K562 (cell line): ENCODE data around the gene TMPRSS7. TPM values are rescaled to one million over a fixed set of nuclear protein-coding genes. Genes with fewer than 3 reads are reported as not detected.

Experiments used
- ATAC-seq: fragments of 200-7000 bp; cut with Tn5 transposase; 3 replicates; pipeline ENCODE4 v1.9.1; 2020; ENCODE audit warnings: moderate library complexity
- BruUV-seq: library from RNA; stranded (reverse); fragments of 400-500 nt; replicated peaks from 2 replicates; lab custom pipeline; 2021; lab: Mats Ljungman, UMichigan
- CTCF ChIA-PET: fragments of 300-600 bp; formaldehyde crosslinking; extraction: SDS; loops from one replicate; lab custom pipeline; 2021; ENCODE audit warnings: low intra/inter-chr PET ratio; lab: Yijun Ruan, JAX
- POLR2A ChIA-PET: fragments of 300-600, 350-650 bp; sonication (Branson Sonifier 250); formaldehyde crosslinking; extraction: SDS; loops from one replicate; lab custom pipeline; 2021; ENCODE audit warnings: antibody characterized with exemption, inconsistent platforms; lab: Yijun Ruan, JAX
- DNase-seq, 4 experiments: peaks; one replicate each; pipeline versions ENCODE4 v3.0.0 to v3.0.0-alpha.2; 2011 to 2018; ENCODE audit warnings: low spot score in 3 of 4, mixed read lengths in 3 of 4; ENCODE audit errors: extremely low read depth in 1 of 4
- FAIRE-seq: peaks from 2 replicates; lab custom pipeline; 2011; peaks lifted over from hg19 to GRCh38; lab: Jason Lieb, UNC
- H2AFZ ChIP-seq: 2 replicates; pipeline ENCODE4 v1.6.0; 2011; ENCODE audit warnings: low read depth, low read length, control low read depth, inconsistent platforms
- H3K27ac ChIP-seq: fragments of 200-600 bp; 3 replicates; pipeline ENCODE4 v1.8.0; 2011; ENCODE audit warnings: low read depth, mild to moderate bottlenecking, control low read depth, inconsistent platforms, low read length, moderate library complexity, mixed read lengths; ENCODE audit errors: extremely low read depth
- H3K27me3 ChIP-seq, 2 experiments: fragments of 300-600 bp in 1 of 2; 2 replicates in 1 of 2; 3 replicates in 1 of 2; pipeline versions ENCODE4 v1.6.0 to v1.8.0; 2011; ENCODE audit warnings: inconsistent platforms in 2 of 2, low read length in 2 of 2, mild to moderate bottlenecking in 1 of 2, mixed read lengths in 1 of 2, moderate library complexity in 1 of 2; ENCODE audit not compliant: control insufficient read depth in 2 of 2, insufficient read depth in 2 of 2
- H3K36me3 ChIP-seq: fragments of 300-600 bp; 3 replicates; pipeline ENCODE4 v1.8.0; 2011; ENCODE audit warnings: mild to moderate bottlenecking, low read length, inconsistent platforms; ENCODE audit not compliant: control insufficient read depth, insufficient read depth
- H3K4me1 ChIP-seq, 2 experiments: fragments of 200-600 bp in 1 of 2; replicated peaks in 1 of 2; 2 replicates in 1 of 2; 3 replicates in 1 of 2; pipeline versions ENCODE4 v1.5.1 to v1.8.0; 2011; ENCODE audit warnings: inconsistent platforms in 2 of 2, low read length in 2 of 2, mild to moderate bottlenecking in 1 of 2, mixed read lengths in 1 of 2, moderate library complexity in 1 of 2; ENCODE audit not compliant: control insufficient read depth in 2 of 2, insufficient read depth in 2 of 2
- H3K4me2 ChIP-seq: 2 replicates; pipeline ENCODE4 v1.6.1; 2011; ENCODE audit warnings: low read length, control low read depth, inconsistent platforms, mixed read lengths; ENCODE audit not compliant: insufficient read depth
- H3K4me3 ChIP-seq: fragments of 200-600 bp; sonication (generic), shearing (Covaris generic); 2 replicates; pipeline ENCODE4 v1.5.1; 2016; ENCODE audit warnings: control low read depth, inconsistent platforms
- H3K79me2 ChIP-seq: fragments of 200-600 bp; 3 replicates; pipeline ENCODE4 v1.8.0; 2011; ENCODE audit warnings: low read length, inconsistent platforms; ENCODE audit not compliant: control insufficient read depth, insufficient read depth
- H3K9ac ChIP-seq, 2 experiments: 2 replicates each; pipeline versions ENCODE4 v1.6.0 to v1.6.1; 2011; ENCODE audit warnings: low read depth in 2 of 2, low read length in 2 of 2, control low read depth in 1 of 2, inconsistent platforms in 1 of 2, mild to moderate bottlenecking in 1 of 2, mixed read lengths in 1 of 2; ENCODE audit not compliant: insufficient read depth in 1 of 2
- H3K9me1 ChIP-seq: one replicate; pipeline ENCODE4 v1.6.0; 2011; ENCODE audit warnings: inconsistent platforms, mild to moderate bottlenecking, low read length, moderate library complexity; ENCODE audit not compliant: control insufficient read depth, insufficient read depth
- H3K9me3 ChIP-seq: replicated peaks from 2 replicates; pipeline ENCODE4 v1.5.1; 2011; ENCODE audit warnings: low read depth, low read length, inconsistent platforms; ENCODE audit not compliant: control insufficient read depth, insufficient read depth
- H4K20me1 ChIP-seq: replicated peaks from 2 replicates; pipeline ENCODE4 v1.6.1; 2011; ENCODE audit warnings: low read length, inconsistent platforms, mixed read lengths; ENCODE audit not compliant: control insufficient read depth, insufficient read depth
- CBX2 ChIP-seq: fragments of 200-600 bp; sonication (generic); IDR thresholded peaks from one replicate; pipeline ENCODE4 v1.6.1; 2012; ENCODE audit warnings: mild to moderate bottlenecking, low read length, inconsistent platforms; ENCODE audit not compliant: insufficient read depth, poor library complexity, severe bottlenecking
- HMG20B ChIP-seq: fragments of 250-450 bp; sonication (Bioruptor Pico); IDR thresholded peaks from 2 replicates; pipeline ENCODE4 v1.5.0; 2021; ENCODE audit warnings: mild to moderate bottlenecking
- JUNB ChIP-seq: fragments of 450-650 bp; formaldehyde crosslinking; conservative IDR thresholded peaks from 2 replicates; pipeline ENCODE4 v1.4.0; 2020; ENCODE audit warnings: mild to moderate bottlenecking
- OTX1 ChIP-seq: fragments of 450-650 bp; formaldehyde crosslinking; IDR thresholded peaks from 2 replicates; pipeline ENCODE4 v1.4.0; 2022; ENCODE audit warnings: mild to moderate bottlenecking
- RBM14 ChIP-seq: fragments of 200-400 bp; formaldehyde crosslinking; IDR thresholded peaks from 2 replicates; pipeline ENCODE4 v1.6.1; 2018; ENCODE audit warnings: low read depth, mild to moderate bottlenecking, low read length, moderate library complexity, borderline replicate concordance; ENCODE audit not compliant: insufficient read depth
- XRCC5 ChIP-seq: fragments of 200-400 bp; formaldehyde crosslinking; IDR thresholded peaks from 2 replicates; pipeline ENCODE4 v1.6.1; 2017; ENCODE audit warnings: low read depth, mild to moderate bottlenecking, low read length
- ZNF184 ChIP-seq: sonication (generic); formaldehyde crosslinking; IDR thresholded peaks from 2 replicates; pipeline ENCODE4 v1.5.0; 2020; ENCODE audit warnings: missing genetic modification reagents
- ZNF696 ChIP-seq: fragments of 250-450 bp; sonication (Bioruptor Pico); conservative IDR thresholded peaks from 2 replicates; pipeline ENCODE4 v1.4.0; 2020; ENCODE audit warnings: mild to moderate bottlenecking, moderate library complexity
- ZNF766 ChIP-seq: fragments of 200-800 bp; sonication (Bioruptor generic); conservative IDR thresholded peaks from 2 replicates; pipeline ENCODE4 v1.6.1; 2016; ENCODE audit warnings: missing genetic modification characterization, missing compliant biosample characterization
- WGBS: fragments of 100-300 bp; shearing (Covaris generic); methylation state at CpG from one replicate; pipeline ENCODE4 v1.1.6; 2016; ENCODE audit warnings: low coverage, mixed read lengths; ENCODE audit not compliant: insufficient coverage; ENCODE audit errors: missing lambda C conversion rate; 5-methylcytosine and 5-hydroxymethylcytosine counted together
- in situ Hi-C: fragments of 300-500 bp; cut with MboI; formaldehyde crosslinking; loops from 4 replicates; pipeline ENCODE4 v1.15.0; 2018; ENCODE audit warnings: inconsistent platforms, mixed read lengths
- intact Hi-C: fragments of 100-400 bp; cut with micrococcal nuclease; formaldehyde crosslinking; loops from 2 replicates; pipeline ENCODE4 v1.14.2; 2022
- polyA plus RNA-seq, 8 experiments: library from polyadenylated mRNA; depleted of rRNA in 4 of 8; stranded (reverse) in 5 of 8; unstranded in 3 of 8; fragments of >200 nt; fragmentation: Nextera tagmentation in 2 of 8; fragmentation: Illumina TruSeq in 1 of 8; extraction: Ambion mirVana in 2 of 8; extraction: Trizol in 1 of 8; gene quantifications; 2 replicates each; pipeline versions ENCODE4 v1.2.1 to v1.2.3, GENCODE V29; 2011 to 2014; ENCODE audit warnings: inconsistent platforms in 1 of 8, missing spikeins in 1 of 8
- total RNA-seq, 7 experiments: library from RNA; depleted of rRNA in 6 of 7; stranded (reverse); fragments of >200 nt in 6 of 7; fragmentation: Illumina TruSeq in 2 of 7; extraction: Trizol in 2 of 7; gene quantifications; 2 replicates each; pipeline versions ENCODE4 v1.2.1 to v1.2.3, GENCODE V29; 2011 to 2021; ENCODE audit warnings: low replicate concordance in 1 of 7
- TF ChIP-seq, protein P1 (sequence below), 2 experiments: fragments of 450-650 bp; IDR thresholded peaks; 2 replicates each; pipeline ENCODE4 v1.6.1; 2018; ENCODE audit warnings: mild to moderate bottlenecking in 2 of 2, low read depth in 1 of 2; ENCODE audit not compliant: partially characterized antibody in 2 of 2
- TF ChIP-seq, protein P2 (sequence below), 2 experiments: fragments of 450-650 bp in 1 of 2; sonication (generic) in 1 of 2; formaldehyde crosslinking; conservative IDR thresholded peaks; 2 replicates each; pipeline versions ENCODE4 v1.4.0 to v1.8.1; 2020 to 2022; ENCODE audit warnings: mild to moderate bottlenecking in 1 of 2, missing genetic modification reagents in 1 of 2
- TF ChIP-seq, protein P3 (sequence below): sonication (generic); formaldehyde crosslinking; IDR thresholded peaks from 2 replicates; pipeline ENCODE4 v1.5.0; 2020; ENCODE audit warnings: missing genetic modification reagents

Gene TMPRSS7
- total and polyA plus RNA-seq, 9 of the 15 experiments (the other 6 are each of a cell fraction or from before 2014, with no cell fraction given), result not detected

DNA sequence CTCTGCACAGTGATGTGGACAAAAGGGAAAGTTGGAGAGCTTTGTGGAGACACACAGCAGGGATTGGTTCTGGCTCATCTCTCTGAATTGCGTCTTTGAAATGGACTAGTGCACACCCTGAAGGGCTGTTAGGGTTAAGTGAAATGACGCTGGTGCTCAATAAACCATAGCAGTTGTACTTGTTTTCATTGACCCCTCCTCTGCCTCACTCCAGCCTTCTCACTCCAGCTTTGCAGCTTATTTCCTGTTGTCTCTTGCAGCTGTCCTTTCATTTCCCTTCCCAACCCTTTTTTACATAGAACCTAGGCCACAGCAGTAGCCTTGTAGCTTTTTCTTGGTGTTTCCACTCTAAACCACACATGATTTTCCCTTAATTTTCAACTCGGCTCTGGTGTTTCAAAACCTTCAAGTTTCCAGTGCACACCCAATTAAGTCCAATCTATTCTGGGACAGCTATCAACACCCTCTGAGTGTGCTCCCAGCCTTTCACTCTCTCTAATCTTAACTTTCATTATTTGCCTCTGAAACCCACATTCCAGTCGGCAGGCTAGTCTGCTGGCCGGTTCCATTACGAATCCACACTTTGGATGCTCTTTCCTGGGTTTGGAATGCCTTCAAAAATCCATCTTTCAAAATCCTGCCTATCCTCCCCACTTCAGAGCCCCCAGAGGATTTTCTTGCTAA, 58.1 kb downstream of the TMPRSS7 start:
- WGBS, result 50% methylated on average over 6 of the region's 6 CpGs
- no peak; the same call in 2 of the 3 replicates for ATAC-seq
- no peak overlapping the region for H2AFZ ChIP-seq
- no peaks in the 10 kb centered on the region for H3K79me2 ChIP-seq
- H3K27ac ChIP-seq, result no peak overlapping the region
- no peaks in the 10 kb centered on the region for H3K27me3 ChIP-seq
- no peak for DNase-seq
- TF ChIP-seq ZNF766 (no peak), XRCC5 (no peak), ZNF696 (CRISPR knock-in tag) (no peak), HMG20B (CRISPR knock-in tag) (no peak), JUNB (CRISPR knock-in tag) (no peak), OTX1 (CRISPR knock-in tag) (no peak), CBX2 (no peak), RBM14 (no peak), ZNF184 (no peak)
- TF ChIP-seq, protein P1, sequence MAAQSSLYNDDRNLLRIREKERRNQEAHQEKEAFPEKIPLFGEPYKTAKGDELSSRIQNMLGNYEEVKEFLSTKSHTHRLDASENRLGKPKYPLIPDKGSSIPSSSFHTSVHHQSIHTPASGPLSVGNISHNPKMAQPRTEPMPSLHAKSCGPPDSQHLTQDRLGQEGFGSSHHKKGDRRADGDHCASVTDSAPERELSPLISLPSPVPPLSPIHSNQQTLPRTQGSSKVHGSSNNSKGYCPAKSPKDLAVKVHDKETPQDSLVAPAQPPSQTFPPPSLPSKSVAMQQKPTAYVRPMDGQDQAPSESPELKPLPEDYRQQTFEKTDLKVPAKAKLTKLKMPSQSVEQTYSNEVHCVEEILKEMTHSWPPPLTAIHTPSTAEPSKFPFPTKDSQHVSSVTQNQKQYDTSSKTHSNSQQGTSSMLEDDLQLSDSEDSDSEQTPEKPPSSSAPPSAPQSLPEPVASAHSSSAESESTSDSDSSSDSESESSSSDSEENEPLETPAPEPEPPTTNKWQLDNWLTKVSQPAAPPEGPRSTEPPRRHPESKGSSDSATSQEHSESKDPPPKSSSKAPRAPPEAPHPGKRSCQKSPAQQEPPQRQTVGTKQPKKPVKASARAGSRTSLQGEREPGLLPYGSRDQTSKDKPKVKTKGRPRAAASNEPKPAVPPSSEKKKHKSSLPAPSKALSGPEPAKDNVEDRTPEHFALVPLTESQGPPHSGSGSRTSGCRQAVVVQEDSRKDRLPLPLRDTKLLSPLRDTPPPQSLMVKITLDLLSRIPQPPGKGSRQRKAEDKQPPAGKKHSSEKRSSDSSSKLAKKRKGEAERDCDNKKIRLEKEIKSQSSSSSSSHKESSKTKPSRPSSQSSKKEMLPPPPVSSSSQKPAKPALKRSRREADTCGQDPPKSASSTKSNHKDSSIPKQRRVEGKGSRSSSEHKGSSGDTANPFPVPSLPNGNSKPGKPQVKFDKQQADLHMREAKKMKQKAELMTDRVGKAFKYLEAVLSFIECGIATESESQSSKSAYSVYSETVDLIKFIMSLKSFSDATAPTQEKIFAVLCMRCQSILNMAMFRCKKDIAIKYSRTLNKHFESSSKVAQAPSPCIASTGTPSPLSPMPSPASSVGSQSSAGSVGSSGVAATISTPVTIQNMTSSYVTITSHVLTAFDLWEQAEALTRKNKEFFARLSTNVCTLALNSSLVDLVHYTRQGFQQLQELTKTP (IDR thresholded peaks at IDR 0.05; ENCODE audit: low read depth in 1 of 2, partially characterized antibody in 2 of 2), result no peak
- TF ChIP-seq, protein P2, sequence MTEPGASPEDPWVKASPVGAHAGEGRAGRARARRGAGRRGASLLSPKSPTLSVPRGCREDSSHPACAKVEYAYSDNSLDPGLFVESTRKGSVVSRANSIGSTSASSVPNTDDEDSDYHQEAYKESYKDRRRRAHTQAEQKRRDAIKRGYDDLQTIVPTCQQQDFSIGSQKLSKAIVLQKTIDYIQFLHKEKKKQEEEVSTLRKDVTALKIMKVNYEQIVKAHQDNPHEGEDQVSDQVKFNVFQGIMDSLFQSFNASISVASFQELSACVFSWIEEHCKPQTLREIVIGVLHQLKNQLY (CRISPR knock-in tag; conservative IDR thresholded peaks at IDR 0.05), result no peak
- TF ChIP-seq, protein P3, sequence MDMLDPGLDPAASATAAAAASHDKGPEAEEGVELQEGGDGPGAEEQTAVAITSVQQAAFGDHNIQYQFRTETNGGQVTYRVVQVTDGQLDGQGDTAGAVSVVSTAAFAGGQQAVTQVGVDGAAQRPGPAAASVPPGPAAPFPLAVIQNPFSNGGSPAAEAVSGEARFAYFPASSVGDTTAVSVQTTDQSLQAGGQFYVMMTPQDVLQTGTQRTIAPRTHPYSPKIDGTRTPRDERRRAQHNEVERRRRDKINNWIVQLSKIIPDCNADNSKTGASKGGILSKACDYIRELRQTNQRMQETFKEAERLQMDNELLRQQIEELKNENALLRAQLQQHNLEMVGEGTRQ (CRISPR knock-in tag), result no peak
- H3K4me2 ChIP-seq, result no peak overlapping the region
- no peak for FAIRE-seq
- no TSS peak for BruUV-seq
- no peak overlapping the region for H3K9ac ChIP-seq
- no peaks in the 10 kb centered on the region for H3K9me1 ChIP-seq
- peaks cover 0 to 5% of the 10 kb centered on the region in 2 experiments; a peak in 2 of 5 replicates for H3K4me1 ChIP-seq
- in situ Hi-C loops (no loop called here), intact Hi-C loops (no loop called here)
- H3K4me3 ChIP-seq, result no peak overlapping the region
- no peaks in the 10 kb centered on the region for H3K36me3 ChIP-seq
- ChIA-PET POLR2A (interaction anchor here (0.6 kb wide), 1 partner anchor 317 kb away, joined by 3 read pairs; no protein-coding TSS in a partner anchor), CTCF (no interaction called here)
- H3K9me3 ChIP-seq, result no peaks in the 10 kb centered on the region
- no peaks in the 10 kb centered on the region for H4K20me1 ChIP-seq
